SU-DHL-6 (cell line): Measurements from ENCODE around the gene KRTAP3-1.

Experiments
- H2AFZ ChIP-seq: fragments of 200-600 bp; sonication (generic); 2 replicates; pipeline ENCODE4 v1.6.1; 2014; ENCODE audit warnings: low read depth, mild to moderate bottlenecking, moderate library complexity, mixed read lengths, antibody characterized with exemption, low read length; ENCODE audit not compliant: severe bottlenecking
- H3F3A ChIP-seq: fragments of 200-600 bp; shearing (Covaris generic); 2 replicates; pipeline ENCODE4 v1.6.0; 2016; ENCODE audit warnings: antibody characterized with exemption, mild to moderate bottlenecking; ENCODE audit not compliant: insufficient read depth
- H3K27ac ChIP-seq: fragments of 200-600 bp; sonication (generic); 2 replicates; pipeline ENCODE4 v1.5.1; 2016; ENCODE audit warnings: low read depth, mild to moderate bottlenecking, low read length, moderate library complexity, mixed read lengths
- H3K27me3 ChIP-seq: fragments of 200-600 bp; sonication (generic), shearing (Covaris generic); 2 replicates; pipeline ENCODE4 v1.6.0; 2014; ENCODE audit warnings: mild to moderate bottlenecking, low read length
- H3K36me3 ChIP-seq: fragments of 200-600 bp; sonication (generic); 2 replicates; pipeline ENCODE4 v1.6.1; 2014; ENCODE audit warnings: mild to moderate bottlenecking, low read length, mixed read lengths
- H3K4me2 ChIP-seq: fragments of 300-600, 200-600 bp; shearing (Covaris generic), sonication (generic); 2 replicates; pipeline ENCODE4 v1.6.0; 2014; ENCODE audit warnings: low read length, low read depth, mild to moderate bottlenecking; ENCODE audit not compliant: poor library complexity, severe bottlenecking
- H3K4me3 ChIP-seq: fragments of 200-600 bp; sonication (generic); 2 replicates; pipeline ENCODE4 v1.5.1; 2014; ENCODE audit warnings: antibody characterized with exemption, low read length, mild to moderate bottlenecking, mixed read lengths; ENCODE audit not compliant: insufficient read depth, poor library complexity, severe bottlenecking
- H3K79me2 ChIP-seq: fragments of 200-600 bp; sonication (generic); 2 replicates; pipeline ENCODE4 v1.6.1; 2014; ENCODE audit warnings: mild to moderate bottlenecking, low read length, moderate library complexity; ENCODE audit not compliant: insufficient read depth
- H3K9ac ChIP-seq: fragments of 200-600 bp; sonication (generic); 2 replicates; pipeline ENCODE4 v1.7.0; 2014; ENCODE audit warnings: mild to moderate bottlenecking, low read length
- H3K9me2 ChIP-seq: fragments of 200-600 bp; sonication (generic); replicated peaks from 2 replicates; pipeline ENCODE4 v1.6.1; 2014; ENCODE audit warnings: low read length; ENCODE audit not compliant: insufficient read depth
- H3K9me3 ChIP-seq: fragments of 200-600 bp; sonication (generic); 2 replicates; pipeline ENCODE4 v1.6.1; 2014; ENCODE audit warnings: low read length, mixed read lengths; ENCODE audit not compliant: insufficient read depth
- H4K20me1 ChIP-seq: fragments of 200-600 bp; sonication (generic); 2 replicates; pipeline ENCODE4 v1.6.1; 2014; ENCODE audit warnings: low read depth, mild to moderate bottlenecking, antibody characterized with exemption, low read length, moderate library complexity, mixed read lengths
- CTCF ChIP-seq: fragments of 200-600 bp; sonication (generic); IDR thresholded peaks from one replicate; pipeline ENCODE4 v1.5.1; 2017; ENCODE audit warnings: antibody characterized with exemption, mild to moderate bottlenecking, low read length, moderate library complexity; ENCODE audit not compliant: insufficient read depth, poor library complexity, severe bottlenecking
- EZH2phosphoT487 ChIP-seq: fragments of 200-600 bp; sonication (generic), shearing (Covaris generic); conservative IDR thresholded peaks from 2 replicates; pipeline ENCODE4 v1.6.1; 2018; ENCODE audit warnings: mild to moderate bottlenecking, antibody characterized with exemption, low read length, moderate library complexity, mixed read lengths

KRTAP3-1 gene

GRCh38 chr17:40984226-40984625 lies 24.7 kb downstream of the KRTAP3-1 start, which contains the start of gene KRT40:
Gene KRT40, minus strand, starts transcription at chr17:40984326. Its CDS starts 53 bp downstream, at chr17:40984273.
- no peaks in the 10 kb centered on the region for H3K9me3 ChIP-seq
- no peaks in the 10 kb centered on the region for H3K9me2 ChIP-seq
- no peaks in the 10 kb centered on the region for H3F3A ChIP-seq
- no peak within 1 kb of the TSS for H3K4me2 ChIP-seq
- H4K20me1 ChIP-seq, result no peaks in the 10 kb centered on the region
- H2AFZ ChIP-seq, result no peak within 1 kb of the TSS
- H3K79me2 ChIP-seq, result no peaks in the 10 kb centered on the region
- H3K36me3 ChIP-seq, result no peaks in the 10 kb centered on the region
- no peak within 1 kb of the TSS for H3K9ac ChIP-seq
- TF ChIP-seq CTCF (no peak), EZH2phosphoT487 (no peak)
- H3K27me3 ChIP-seq, result no peaks in the 10 kb centered on the region
- H3K4me3 ChIP-seq, result no peak within 1 kb of the TSS
- no peak within 1 kb of the TSS for H3K27ac ChIP-seq

GRCh38 chr17:40981115-40981514 lies 27.8 kb downstream of the KRTAP3-1 start:
- no peak for TF ChIP-seq CTCF
- no peak for TF ChIP-seq EZH2phosphoT487
- no peaks in the 10 kb centered on the region for H3K79me2 ChIP-seq
- H4K20me1 ChIP-seq, result no peaks in the 10 kb centered on the region
- no peak overlapping the region for H3K4me3 ChIP-seq
- H3K9me3 ChIP-seq, result no peaks in the 10 kb centered on the region
- H3K27ac ChIP-seq, result no peak overlapping the region
- no peak overlapping the region for H2AFZ ChIP-seq
- H3K27me3 ChIP-seq, result no peaks in the 10 kb centered on the region
- no peak overlapping the region for H3K4me2 ChIP-seq
- H3F3A ChIP-seq, result no peaks in the 10 kb centered on the region
- H3K9me2 ChIP-seq, result no peaks in the 10 kb centered on the region
- no peak overlapping the region for H3K9ac ChIP-seq
- no peaks in the 10 kb centered on the region for H3K36me3 ChIP-seq

GRCh38 chr17:40980596-40980995 lies 28.3 kb downstream of the KRTAP3-1 start:
- Histone ChIP-seq H2AFZ (no peak overlapping the region), H4K20me1 (no peaks in the 10 kb centered on the region), H3K27ac (no peak overlapping the region), H3K9me3 (no peaks in the 10 kb centered on the region), H3K4me3 (no peak overlapping the region), H3K27me3 (no peaks in the 10 kb centered on the region), H3K4me2 (no peak overlapping the region), H3F3A (no peaks in the 10 kb centered on the region), H3K36me3 (no peaks in the 10 kb centered on the region), H3K9me2 (no peaks in the 10 kb centered on the region), H3K9ac (no peak overlapping the region), H3K79me2 (no peaks in the 10 kb centered on the region)
- TF ChIP-seq EZH2phosphoT487 (no peak), CTCF (no peak)
